K562 (cell line): Measurements from ENCODE around the gene ADORA3. TPM values are rescaled to one million over a fixed set of nuclear protein-coding genes. Genes with fewer than 3 reads are reported as not detected.
A peak's percentile ranks its signal among the peaks of the same experiment; 100 is the strongest.

Experiments used
- BMI1 ChIP-seq: fragments of 150-350 bp; IDR thresholded peaks from 2 replicates; pipeline ENCODE4 v1.6.1; 2014; ENCODE audit warnings: low read length
- BRD4 ChIP-seq: fragments of 200-600 bp; sonication (generic); IDR thresholded peaks from 2 replicates; pipeline ENCODE4 v1.6.1; 2017; ENCODE audit warnings: inconsistent platforms
- C11orf30 ChIP-seq: fragments of 450-650 bp; IDR thresholded peaks from 2 replicates; pipeline ENCODE4 v1.6.1; 2016; ENCODE audit warnings: low read depth, mild to moderate bottlenecking
- EP300 ChIP-seq: IDR thresholded peaks from 2 replicates; pipeline ENCODE4 v1.6.1; 2012; ENCODE audit warnings: low read length, improper control_type of control experiment
- FOXJ3 ChIP-seq: sonication (generic); formaldehyde crosslinking; IDR thresholded peaks from 2 replicates; pipeline ENCODE4 v1.4.0; 2020; ENCODE audit warnings: mild to moderate bottlenecking, missing genetic modification reagents
- FOXK1 ChIP-seq: sonication (generic); formaldehyde crosslinking; IDR thresholded peaks from 2 replicates; pipeline ENCODE4 v1.8.0; 2022; ENCODE audit warnings: missing genetic modification reagents, mild to moderate bottlenecking, borderline replicate concordance
- KAT8 ChIP-seq: fragments of 450-650 bp; IDR thresholded peaks from 2 replicates; pipeline ENCODE4 v1.6.1; 2016; ENCODE audit warnings: low read depth, mild to moderate bottlenecking
- MEIS2 ChIP-seq: fragments of 450-650 bp; IDR thresholded peaks from 2 replicates; pipeline ENCODE4 v1.6.1; 2014; ENCODE audit warnings: mild to moderate bottlenecking; ENCODE audit not compliant: partially characterized antibody
- POLR2AphosphoS5 ChIP-seq: IDR thresholded peaks from 2 replicates; pipeline ENCODE4 v1.6.1; 2011; ENCODE audit warnings: mild to moderate bottlenecking, low read depth, low read length, moderate library complexity; ENCODE audit not compliant: control insufficient read depth, insufficient read depth
- RCOR1 ChIP-seq, 2 experiments: IDR thresholded peaks; 2 replicates each; pipeline ENCODE4 v1.6.1; 2012; ENCODE audit warnings: low read depth in 2 of 2, low read length in 2 of 2, borderline replicate concordance in 1 of 2, improper control_type of control experiment in 1 of 2
- RUNX1 ChIP-seq: sonication (generic); IDR thresholded peaks from 2 replicates; pipeline ENCODE4 v1.6.1; 2016; ENCODE audit warnings: antibody characterized with exemption, low read depth
- SMARCA4 ChIP-seq: fragments of 450-650 bp; IDR thresholded peaks from 2 replicates; pipeline ENCODE4 v1.6.1; 2016
- SRSF1 ChIP-seq: fragments of 200-400 bp; formaldehyde crosslinking; IDR thresholded peaks from 2 replicates; pipeline ENCODE4 v1.6.1; 2017; ENCODE audit warnings: mild to moderate bottlenecking, low read depth, low read length, moderate library complexity
- ZC3H4 ChIP-seq: sonication (generic); formaldehyde crosslinking; IDR thresholded peaks from 2 replicates; pipeline ENCODE4 v1.9.0; 2021; ENCODE audit warnings: missing genetic modification reagents, borderline replicate concordance
- ZKSCAN1 ChIP-seq: fragments of 150-350 bp; IDR thresholded peaks from 2 replicates; pipeline ENCODE4 v1.6.1; 2016; ENCODE audit warnings: low read depth, low read length
- ZNF444 ChIP-seq: fragments of 250-450 bp; sonication (Bioruptor Pico); IDR thresholded peaks from 2 replicates; pipeline ENCODE4 v1.4.0; 2020; ENCODE audit warnings: mild to moderate bottlenecking, moderate library complexity
- ZSCAN32 ChIP-seq: fragments of 450-650 bp; formaldehyde crosslinking; IDR thresholded peaks from 2 replicates; pipeline ENCODE4 v1.4.0; 2020; ENCODE audit warnings: mild to moderate bottlenecking, moderate library complexity
- polyA plus RNA-seq, 8 experiments: library from polyadenylated mRNA; depleted of rRNA in 4 of 8; stranded (reverse) in 5 of 8; unstranded in 3 of 8; fragments of >200 nt; fragmentation: Nextera tagmentation in 2 of 8; fragmentation: Illumina TruSeq in 1 of 8; extraction: Ambion mirVana in 2 of 8; extraction: Trizol in 1 of 8; gene quantifications; 2 replicates each; pipeline versions ENCODE4 v1.2.1 to v1.2.3, GENCODE V29; 2011 to 2014; ENCODE audit warnings: inconsistent platforms in 1 of 8, missing spikeins in 1 of 8
- total RNA-seq, 7 experiments: library from RNA; depleted of rRNA in 6 of 7; stranded (reverse); fragments of >200 nt in 6 of 7; fragmentation: Illumina TruSeq in 2 of 7; extraction: Trizol in 2 of 7; gene quantifications; 2 replicates each; pipeline versions ENCODE4 v1.2.1 to v1.2.3, GENCODE V29; 2011 to 2021; ENCODE audit warnings: low replicate concordance in 1 of 7
- TF ChIP-seq, protein P1 (sequence below), 2 experiments: fragments of 450-650 bp; IDR thresholded peaks; 2 replicates each; pipeline ENCODE4 v1.6.1; 2016
- TF ChIP-seq, protein P2 (sequence below): fragments of 250-450 bp; sonication (Bioruptor Pico); IDR thresholded peaks from 2 replicates; pipeline ENCODE4 v1.4.0; 2020; ENCODE audit warnings: mild to moderate bottlenecking, moderate library complexity, borderline replicate concordance
- TF ChIP-seq, protein P3 (sequence below): fragments of 450-650 bp; IDR thresholded peaks from 2 replicates; pipeline ENCODE4 v1.7.1; 2018; ENCODE audit warnings: mild to moderate bottlenecking, low read depth; ENCODE audit not compliant: partially characterized antibody
- TF ChIP-seq, protein P4 (sequence below): IDR thresholded peaks from 2 replicates; pipeline ENCODE4 v1.6.1; 2014; ENCODE audit warnings: antibody characterized with exemption

ADORA3 gene
- total and polyA plus RNA-seq, 9 of the 15 experiments (the other 6 are each of a cell fraction or from before 2014, with no cell fraction given) = 0.09 to 0.35 (median 0.16) TPM; not detected in 3

DNA sequence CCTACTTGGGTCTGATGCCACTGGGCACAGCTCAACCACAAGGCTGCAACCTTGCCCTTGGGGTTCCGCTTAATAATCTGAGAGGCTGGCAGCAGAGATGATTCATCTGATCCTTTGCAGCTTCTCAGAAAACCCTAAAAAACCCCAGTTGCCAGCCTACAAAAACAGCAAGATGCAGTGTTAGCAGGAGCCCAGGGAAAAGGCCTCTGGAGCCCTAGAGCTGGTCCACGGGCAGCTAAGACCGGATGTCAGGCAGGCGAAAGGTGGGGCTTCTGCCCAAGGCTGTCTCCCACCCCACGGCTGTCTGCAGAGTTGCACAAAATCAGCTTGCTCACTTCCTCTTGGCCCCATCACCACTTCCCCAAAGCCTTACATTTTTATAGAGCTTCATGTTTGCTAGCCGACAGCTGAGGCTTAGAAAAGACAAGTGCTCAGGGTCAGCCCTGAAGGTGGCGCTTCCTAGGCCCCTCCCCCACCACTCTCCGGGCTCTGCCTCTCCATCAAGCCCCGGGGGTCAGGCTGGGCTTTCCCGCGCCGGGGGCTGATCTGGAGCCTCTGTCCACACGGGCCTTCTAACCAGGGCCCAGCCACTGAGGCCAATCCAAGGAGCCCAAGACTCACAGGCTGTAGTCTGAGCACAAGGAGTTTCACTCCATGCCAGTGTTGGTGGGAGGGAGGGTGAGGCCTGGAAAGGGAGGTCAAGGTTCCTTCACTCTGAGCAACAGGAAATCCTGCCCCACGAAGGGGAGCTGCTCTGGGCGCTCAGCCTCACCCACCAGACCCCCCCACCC, 4.2 kb upstream of the ADORA3 start (continued):
- TF ChIP-seq, protein P1, sequence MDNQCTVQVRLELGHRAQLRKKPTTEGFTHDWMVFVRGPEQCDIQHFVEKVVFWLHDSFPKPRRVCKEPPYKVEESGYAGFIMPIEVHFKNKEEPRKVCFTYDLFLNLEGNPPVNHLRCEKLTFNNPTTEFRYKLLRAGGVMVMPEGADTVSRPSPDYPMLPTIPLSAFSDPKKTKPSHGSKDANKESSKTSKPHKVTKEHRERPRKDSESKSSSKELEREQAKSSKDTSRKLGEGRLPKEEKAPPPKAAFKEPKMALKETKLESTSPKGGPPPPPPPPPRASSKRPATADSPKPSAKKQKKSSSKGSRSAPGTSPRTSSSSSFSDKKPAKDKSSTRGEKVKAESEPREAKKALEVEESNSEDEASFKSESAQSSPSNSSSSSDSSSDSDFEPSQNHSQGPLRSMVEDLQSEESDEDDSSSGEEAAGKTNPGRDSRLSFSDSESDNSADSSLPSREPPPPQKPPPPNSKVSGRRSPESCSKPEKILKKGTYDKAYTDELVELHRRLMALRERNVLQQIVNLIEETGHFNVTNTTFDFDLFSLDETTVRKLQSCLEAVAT (IDR thresholded peaks at IDR 0.05) = no peak
- TF ChIP-seq FOXJ3 (no peak), EP300 (peak; percentile 22; the same call in 1 of the 2 replicates), MEIS2 (peak; percentile 29), KAT8 (no peak), ZNF444 (CRISPR knock-in tag) (no peak), BMI1 (no peak), C11orf30 (no peak), POLR2AphosphoS5 (no peak; the same call in 1 of the 2 replicates), ZC3H4 (CRISPR knock-in tag) (no peak), RUNX1 (no peak), SMARCA4 (no peak), ZSCAN32 (CRISPR knock-in tag) (no peak), FOXK1 (CRISPR knock-in tag) (peak; percentile 89; the same call in 1 of the 2 replicates), BRD4 (0 out of 2 replicates have a peak, but pooled peaks have one; percentile 41), SRSF1 (no peak), ZKSCAN1 (0 out of 2 replicates have a peak, but pooled peaks have one; percentile 72), RCOR1 (IDR thresholded peaks at IDR 0.05; ENCODE audit: borderline replicate concordance in 1 of 2, low read depth in 2 of 2, low read length in 2 of 2) (peak in 1 of 2 experiments; percentile 58; a peak in 1 of 4 replicates)
- TF ChIP-seq, protein P2, sequence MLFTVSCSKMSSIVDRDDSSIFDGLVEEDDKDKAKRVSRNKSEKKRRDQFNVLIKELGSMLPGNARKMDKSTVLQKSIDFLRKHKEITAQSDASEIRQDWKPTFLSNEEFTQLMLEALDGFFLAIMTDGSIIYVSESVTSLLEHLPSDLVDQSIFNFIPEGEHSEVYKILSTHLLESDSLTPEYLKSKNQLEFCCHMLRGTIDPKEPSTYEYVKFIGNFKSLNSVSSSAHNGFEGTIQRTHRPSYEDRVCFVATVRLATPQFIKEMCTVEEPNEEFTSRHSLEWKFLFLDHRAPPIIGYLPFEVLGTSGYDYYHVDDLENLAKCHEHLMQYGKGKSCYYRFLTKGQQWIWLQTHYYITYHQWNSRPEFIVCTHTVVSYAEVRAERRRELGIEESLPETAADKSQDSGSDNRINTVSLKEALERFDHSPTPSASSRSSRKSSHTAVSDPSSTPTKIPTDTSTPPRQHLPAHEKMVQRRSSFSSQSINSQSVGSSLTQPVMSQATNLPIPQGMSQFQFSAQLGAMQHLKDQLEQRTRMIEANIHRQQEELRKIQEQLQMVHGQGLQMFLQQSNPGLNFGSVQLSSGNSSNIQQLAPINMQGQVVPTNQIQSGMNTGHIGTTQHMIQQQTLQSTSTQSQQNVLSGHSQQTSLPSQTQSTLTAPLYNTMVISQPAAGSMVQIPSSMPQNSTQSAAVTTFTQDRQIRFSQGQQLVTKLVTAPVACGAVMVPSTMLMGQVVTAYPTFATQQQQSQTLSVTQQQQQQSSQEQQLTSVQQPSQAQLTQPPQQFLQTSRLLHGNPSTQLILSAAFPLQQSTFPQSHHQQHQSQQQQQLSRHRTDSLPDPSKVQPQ = no peak
- TF ChIP-seq, protein P3, sequence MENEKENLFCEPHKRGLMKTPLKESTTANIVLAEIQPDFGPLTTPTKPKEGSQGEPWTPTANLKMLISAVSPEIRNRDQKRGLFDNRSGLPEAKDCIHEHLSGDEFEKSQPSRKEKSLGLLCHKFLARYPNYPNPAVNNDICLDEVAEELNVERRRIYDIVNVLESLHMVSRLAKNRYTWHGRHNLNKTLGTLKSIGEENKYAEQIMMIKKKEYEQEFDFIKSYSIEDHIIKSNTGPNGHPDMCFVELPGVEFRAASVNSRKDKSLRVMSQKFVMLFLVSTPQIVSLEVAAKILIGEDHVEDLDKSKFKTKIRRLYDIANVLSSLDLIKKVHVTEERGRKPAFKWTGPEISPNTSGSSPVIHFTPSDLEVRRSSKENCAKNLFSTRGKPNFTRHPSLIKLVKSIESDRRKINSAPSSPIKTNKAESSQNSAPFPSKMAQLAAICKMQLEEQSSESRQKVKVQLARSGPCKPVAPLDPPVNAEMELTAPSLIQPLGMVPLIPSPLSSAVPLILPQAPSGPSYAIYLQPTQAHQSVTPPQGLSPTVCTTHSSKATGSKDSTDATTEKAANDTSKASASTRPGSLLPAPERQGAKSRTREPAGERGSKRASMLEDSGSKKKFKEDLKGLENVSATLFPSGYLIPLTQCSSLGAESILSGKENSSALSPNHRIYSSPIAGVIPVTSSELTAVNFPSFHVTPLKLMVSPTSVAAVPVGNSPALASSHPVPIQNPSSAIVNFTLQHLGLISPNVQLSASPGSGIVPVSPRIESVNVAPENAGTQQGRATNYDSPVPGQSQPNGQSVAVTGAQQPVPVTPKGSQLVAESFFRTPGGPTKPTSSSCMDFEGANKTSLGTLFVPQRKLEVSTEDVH = no peak
- TF ChIP-seq, protein P4, sequence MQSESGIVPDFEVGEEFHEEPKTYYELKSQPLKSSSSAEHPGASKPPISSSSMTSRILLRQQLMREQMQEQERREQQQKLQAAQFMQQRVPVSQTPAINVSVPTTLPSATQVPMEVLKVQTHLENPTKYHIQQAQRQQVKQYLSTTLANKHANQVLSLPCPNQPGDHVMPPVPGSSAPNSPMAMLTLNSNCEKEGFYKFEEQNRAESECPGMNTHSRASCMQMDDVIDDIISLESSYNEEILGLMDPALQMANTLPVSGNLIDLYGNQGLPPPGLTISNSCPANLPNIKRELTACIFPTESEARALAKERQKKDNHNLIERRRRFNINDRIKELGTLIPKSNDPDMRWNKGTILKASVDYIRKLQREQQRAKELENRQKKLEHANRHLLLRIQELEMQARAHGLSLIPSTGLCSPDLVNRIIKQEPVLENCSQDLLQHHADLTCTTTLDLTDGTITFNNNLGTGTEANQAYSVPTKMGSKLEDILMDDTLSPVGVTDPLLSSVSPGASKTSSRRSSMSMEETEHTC = no peak
